Neutrophil (primary cell): Measurements from ENCODE around the gene B3GALT4.

Experiments used
- H3K27ac ChIP-seq: fragments of 200-600 bp; sonication (generic); 2 replicates; pipeline ENCODE4 v1.5.1; 2016; ENCODE audit warnings: mild to moderate bottlenecking, moderate library complexity
- H3K27me3 ChIP-seq: fragments of 200-600 bp; sonication (generic); 2 replicates; pipeline ENCODE4 v1.6.0; 2016; ENCODE audit warnings: mild to moderate bottlenecking
- H3K36me3 ChIP-seq: fragments of 200-600 bp; sonication (generic); 2 replicates; pipeline ENCODE4 v1.5.1; 2017
- H3K4me1 ChIP-seq, 2 experiments: fragments of 200-600 bp in 1 of 2; sonication (generic) in 1 of 2; 1 replicate in 1 of 2; 2 replicates in 1 of 2; pipeline versions ENCODE4 v1.5.1 to v1.6.1; 2013 to 2016; ENCODE audit warnings: low read depth in 1 of 2, low read length in 1 of 2, mild to moderate bottlenecking in 1 of 2, moderate library complexity in 1 of 2; ENCODE audit not compliant: control insufficient read depth in 1 of 2, insufficient read depth in 1 of 2
- H3K4me3 ChIP-seq, 2 experiments: fragments of 200-600 bp in 1 of 2; sonication (generic) in 1 of 2; 1 replicate in 1 of 2; 2 replicates in 1 of 2; pipeline ENCODE4 v1.5.1; 2013 to 2016; ENCODE audit warnings: low read depth in 1 of 2, low read length in 1 of 2, mild to moderate bottlenecking in 1 of 2, moderate library complexity in 1 of 2
- H3K9me3 ChIP-seq: fragments of 200-600 bp; sonication (generic); 2 replicates; pipeline ENCODE4 v1.5.1; 2016
- CTCF ChIP-seq: fragments of 200-600 bp; sonication (generic); IDR thresholded peaks from 2 replicates; pipeline ENCODE4 v1.5.1; 2016; ENCODE audit warnings: antibody characterized with exemption

Gene B3GALT4

GRCh38 chr6:33276864-33277662 lies at the start of gene B3GALT4:
Gene B3GALT4 (plus strand): TSS chr6:33277123. CDS start chr6:33277420, 297 bp downstream.
- H3K4me1 ChIP-seq, result peaks cover 53 to 60% of the 10 kb centered on the region in 2 experiments
- H3K36me3 ChIP-seq, result peaks cover 29% of the 10 kb centered on the region

GRCh38 chr6:33235221-33235634 lies 41.7 kb upstream of the B3GALT4 start:
- Histone ChIP-seq H3K36me3 (no peaks in the 10 kb centered on the region), H3K27me3 (peaks cover 51% of the 10 kb centered on the region), H3K27ac (no peak overlapping the region), H3K9me3 (no peaks in the 10 kb centered on the region), H3K4me1 (no peaks in the 10 kb centered on the region), H3K4me3 (no peak overlapping the region)
- TF ChIP-seq CTCF, result no peak

More at GRCh38 chr6:33276864-33277662, at the start of gene B3GALT4:
- Histone ChIP-seq H3K4me3 (peak within 1 kb of the TSS; percentile 77 to 84), H3K27ac (peak within 1 kb of the TSS; percentile 90), H3K9me3 (no peaks in the 10 kb centered on the region), H3K27me3 (no peaks in the 10 kb centered on the region)
- TF ChIP-seq CTCF, result peak; percentile 81

GRCh38 chr6:33236328-33236727 lies 40.6 kb upstream of the B3GALT4 start:
- Histone ChIP-seq H3K4me1 (no peaks in the 10 kb centered on the region), H3K9me3 (no peaks in the 10 kb centered on the region), H3K36me3 (no peaks in the 10 kb centered on the region), H3K27ac (no peak overlapping the region), H3K27me3 (peaks cover 51% of the 10 kb centered on the region), H3K4me3 (no peak overlapping the region)
- TF ChIP-seq CTCF, result no peak

GRCh38 chr6:33236852-33237251 lies 40.1 kb upstream of the B3GALT4 start:
- no peaks in the 10 kb centered on the region for H3K36me3 ChIP-seq
- H3K4me1 ChIP-seq, result no peaks in the 10 kb centered on the region
- no peak for TF ChIP-seq CTCF
- H3K9me3 ChIP-seq, result no peaks in the 10 kb centered on the region
- no peak overlapping the region for H3K27ac ChIP-seq
- H3K27me3 ChIP-seq, result peaks cover 51% of the 10 kb centered on the region
- no peak overlapping the region for H3K4me3 ChIP-seq

GRCh38 chr6:33237741-33238140 lies 39.2 kb upstream of the B3GALT4 start:
- Histone ChIP-seq H3K9me3 (no peaks in the 10 kb centered on the region), H3K36me3 (no peaks in the 10 kb centered on the region), H3K4me3 (no peak overlapping the region), H3K27me3 (peaks cover 54% of the 10 kb centered on the region), H3K27ac (no peak overlapping the region), H3K4me1 (no peaks in the 10 kb centered on the region)
- no peak for TF ChIP-seq CTCF
